ENCODE data around the gene CCDC3.

CCDC3 gene

GRCh38 chr10:12973149-12973718 is 28.3 kb downstream of the CCDC3 start:
- H3K4me3 ChIP-seq (ENCODE audit: low read length): no peak overlapping the region
- no peaks in the 10 kb centered on the region for H3K36me3 ChIP-seq (ENCODE audit: control insufficient read depth, insufficient read depth, low read length)
- H3K9ac ChIP-seq (ENCODE audit: low read length): no peak overlapping the region
- no peak overlapping the region for H3K27ac ChIP-seq (ENCODE audit: low read depth, low read length)
- H3K27me3 ChIP-seq (ENCODE audit: control insufficient read depth, insufficient read depth, low read length): no peaks in the 10 kb centered on the region
- H3K4me1 ChIP-seq (ENCODE audit: control insufficient read depth, insufficient read depth, low read length): no peaks in the 10 kb centered on the region

- H3K4me3 ChIP-seq (ENCODE audit: low read length): no peak overlapping the region
- H3K27ac ChIP-seq (ENCODE audit: low read depth, low read length): no peak overlapping the region
- no peaks in the 10 kb centered on the region for H3K4me1 ChIP-seq (ENCODE audit: control insufficient read depth, insufficient read depth, low read length)
Observed at GRCh38 chr10:12972146-12972545, 29.4 kb downstream of the CCDC3 start.

GRCh38 chr10:12971001-12971788 is 30.3 kb downstream of the CCDC3 start:
- no peak overlapping the region for H3K27ac ChIP-seq (ENCODE audit: low read depth, low read length)

More at GRCh38 chr10:12972146-12972545, 29.4 kb downstream of the CCDC3 start:
- Histone ChIP-seq H3K36me3 (ENCODE audit: control insufficient read depth, insufficient read depth, low read length) (no peaks in the 10 kb centered on the region), H3K9ac (ENCODE audit: low read length) (no peak overlapping the region), H3K27me3 (ENCODE audit: control insufficient read depth, insufficient read depth, low read length) (no peaks in the 10 kb centered on the region)

GRCh38 chr10:12969951-12970350 is 31.6 kb downstream of the CCDC3 start:
- H3K36me3 ChIP-seq (ENCODE audit: control insufficient read depth, insufficient read depth, low read length): no peaks in the 10 kb centered on the region
- no peak overlapping the region for H3K9ac ChIP-seq (ENCODE audit: low read length)
- no peaks in the 10 kb centered on the region for H3K27me3 ChIP-seq (ENCODE audit: control insufficient read depth, insufficient read depth, low read length)
- no peaks in the 10 kb centered on the region for H3K4me1 ChIP-seq (ENCODE audit: control insufficient read depth, insufficient read depth, low read length)
- H3K4me3 ChIP-seq (ENCODE audit: low read length): no peak overlapping the region
- no peak overlapping the region for H3K27ac ChIP-seq (ENCODE audit: low read depth, low read length)

More at GRCh38 chr10:12971001-12971788, 30.3 kb downstream of the CCDC3 start:
- no peak overlapping the region for H3K4me3 ChIP-seq (ENCODE audit: low read length)
- H3K9ac ChIP-seq (ENCODE audit: low read length): no peak overlapping the region
- H3K36me3 ChIP-seq (ENCODE audit: control insufficient read depth, insufficient read depth, low read length): no peaks in the 10 kb centered on the region
- no peaks in the 10 kb centered on the region for H3K27me3 ChIP-seq (ENCODE audit: control insufficient read depth, insufficient read depth, low read length)
- no peaks in the 10 kb centered on the region for H3K4me1 ChIP-seq (ENCODE audit: control insufficient read depth, insufficient read depth, low read length)

- H3K36me3 ChIP-seq (ENCODE audit: control insufficient read depth, insufficient read depth, low read length): no peaks in the 10 kb centered on the region
- no peak overlapping the region for H3K4me3 ChIP-seq (ENCODE audit: low read length)
- no peak overlapping the region for H3K9ac ChIP-seq (ENCODE audit: low read length)
- H3K27me3 ChIP-seq (ENCODE audit: control insufficient read depth, insufficient read depth, low read length): no peaks in the 10 kb centered on the region
- H3K4me1 ChIP-seq (ENCODE audit: control insufficient read depth, insufficient read depth, low read length): no peaks in the 10 kb centered on the region
- H3K27ac ChIP-seq (ENCODE audit: low read depth, low read length): no peak overlapping the region
Observed at GRCh38 chr10:12966067-12966466, 35.4 kb downstream of the CCDC3 start.

GRCh38 chr10:12965571-12965970 is 35.9 kb downstream of the CCDC3 start:
- Histone ChIP-seq H3K4me1 (ENCODE audit: control insufficient read depth, insufficient read depth, low read length) (no peaks in the 10 kb centered on the region), H3K36me3 (ENCODE audit: control insufficient read depth, insufficient read depth, low read length) (no peaks in the 10 kb centered on the region), H3K9ac (ENCODE audit: low read length) (no peak overlapping the region), H3K27ac (ENCODE audit: low read depth, low read length) (no peak overlapping the region), H3K4me3 (ENCODE audit: low read length) (no peak overlapping the region), H3K27me3 (ENCODE audit: control insufficient read depth, insufficient read depth, low read length) (no peaks in the 10 kb centered on the region)

- Histone ChIP-seq H3K27ac (ENCODE audit: low read depth, low read length) (no peak overlapping the region), H3K4me3 (ENCODE audit: low read length) (no peak overlapping the region), H3K4me1 (ENCODE audit: control insufficient read depth, insufficient read depth, low read length) (no peaks in the 10 kb centered on the region)
Observed at GRCh38 chr10:12962556-12962955, 39.0 kb downstream of the CCDC3 start.

GRCh38 chr10:12961416-12962205 is 39.9 kb downstream of the CCDC3 start:
- Histone ChIP-seq H3K9ac (ENCODE audit: low read length) (no peak overlapping the region), H3K27ac (ENCODE audit: low read depth, low read length) (no peak overlapping the region), H3K4me1 (ENCODE audit: control insufficient read depth, insufficient read depth, low read length) (no peaks in the 10 kb centered on the region), H3K36me3 (ENCODE audit: control insufficient read depth, insufficient read depth, low read length) (no peaks in the 10 kb centered on the region), H3K27me3 (ENCODE audit: control insufficient read depth, insufficient read depth, low read length) (no peaks in the 10 kb centered on the region), H3K4me3 (ENCODE audit: low read length) (no peak overlapping the region)

More at GRCh38 chr10:12962556-12962955, 39.0 kb downstream of the CCDC3 start:
- no peaks in the 10 kb centered on the region for H3K27me3 ChIP-seq (ENCODE audit: control insufficient read depth, insufficient read depth, low read length)
- H3K9ac ChIP-seq (ENCODE audit: low read length): no peak overlapping the region
- no peaks in the 10 kb centered on the region for H3K36me3 ChIP-seq (ENCODE audit: control insufficient read depth, insufficient read depth, low read length)

- no peak overlapping the region for H3K9ac ChIP-seq (ENCODE audit: low read length)
- H3K4me3 ChIP-seq (ENCODE audit: low read length): no peak overlapping the region
- no peaks in the 10 kb centered on the region for H3K4me1 ChIP-seq (ENCODE audit: control insufficient read depth, insufficient read depth, low read length)
- H3K27me3 ChIP-seq (ENCODE audit: control insufficient read depth, insufficient read depth, low read length): no peaks in the 10 kb centered on the region
- H3K36me3 ChIP-seq (ENCODE audit: control insufficient read depth, insufficient read depth, low read length): no peaks in the 10 kb centered on the region
- H3K27ac ChIP-seq (ENCODE audit: low read depth, low read length): no peak overlapping the region
Observed at GRCh38 chr10:12960941-12961340, 40.6 kb downstream of the CCDC3 start.

- H3K27ac ChIP-seq (ENCODE audit: low read depth, low read length): no peak overlapping the region
- no peaks in the 10 kb centered on the region for H3K36me3 ChIP-seq (ENCODE audit: control insufficient read depth, insufficient read depth, low read length)
- H3K9ac ChIP-seq (ENCODE audit: low read length): no peak overlapping the region
- H3K27me3 ChIP-seq (ENCODE audit: control insufficient read depth, insufficient read depth, low read length): no peaks in the 10 kb centered on the region
- H3K4me1 ChIP-seq (ENCODE audit: control insufficient read depth, insufficient read depth, low read length): no peaks in the 10 kb centered on the region
- no peak overlapping the region for H3K4me3 ChIP-seq (ENCODE audit: low read length)
Observed at GRCh38 chr10:12960334-12960898, 41.1 kb downstream of the CCDC3 start.

GRCh38 chr10:12958546-12959110 is 42.9 kb downstream of the CCDC3 start:
- Histone ChIP-seq H3K4me1 (ENCODE audit: control insufficient read depth, insufficient read depth, low read length) (no peaks in the 10 kb centered on the region), H3K27me3 (ENCODE audit: control insufficient read depth, insufficient read depth, low read length) (no peaks in the 10 kb centered on the region), H3K4me3 (ENCODE audit: low read length) (no peak overlapping the region), H3K9ac (ENCODE audit: low read length) (no peak overlapping the region), H3K36me3 (ENCODE audit: control insufficient read depth, insufficient read depth, low read length) (no peaks in the 10 kb centered on the region), H3K27ac (ENCODE audit: low read depth, low read length) (no peak overlapping the region)

GRCh38 chr10:12957081-12957480 is 44.4 kb downstream of the CCDC3 start:
- no peaks in the 10 kb centered on the region for H3K36me3 ChIP-seq (ENCODE audit: control insufficient read depth, insufficient read depth, low read length)
- H3K27me3 ChIP-seq (ENCODE audit: control insufficient read depth, insufficient read depth, low read length): no peaks in the 10 kb centered on the region
- no peak overlapping the region for H3K4me3 ChIP-seq (ENCODE audit: low read length)
- H3K9ac ChIP-seq (ENCODE audit: low read length): no peak overlapping the region
- no peak overlapping the region for H3K27ac ChIP-seq (ENCODE audit: low read depth, low read length)
- no peaks in the 10 kb centered on the region for H3K4me1 ChIP-seq (ENCODE audit: control insufficient read depth, insufficient read depth, low read length)

Measured in rectal smooth muscle tissue (tissue), 1 donor.